ENCODE measurements around the gene GALNT6.

DNA sequence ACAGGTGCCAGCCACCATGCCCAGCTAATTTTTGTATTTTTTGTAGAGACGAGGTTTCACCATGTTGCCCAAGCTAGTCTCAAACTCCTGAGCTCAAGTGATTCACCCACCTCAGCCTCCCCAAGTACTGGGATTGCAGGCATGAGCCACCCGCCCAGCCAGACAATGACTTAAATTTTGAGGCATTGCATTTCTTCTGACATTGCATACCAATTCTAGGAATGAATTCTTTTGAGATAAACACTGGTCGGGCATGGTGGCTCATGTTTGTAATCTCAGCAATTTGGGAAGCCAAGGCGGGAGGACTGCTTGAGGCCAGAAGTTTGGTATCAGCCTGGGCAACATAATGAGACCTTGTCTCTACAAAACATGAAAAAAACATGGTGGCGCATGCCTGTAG is 42.2 kb downstream of the GALNT6 start:
- TF ChIP-seq, protein P1, sequence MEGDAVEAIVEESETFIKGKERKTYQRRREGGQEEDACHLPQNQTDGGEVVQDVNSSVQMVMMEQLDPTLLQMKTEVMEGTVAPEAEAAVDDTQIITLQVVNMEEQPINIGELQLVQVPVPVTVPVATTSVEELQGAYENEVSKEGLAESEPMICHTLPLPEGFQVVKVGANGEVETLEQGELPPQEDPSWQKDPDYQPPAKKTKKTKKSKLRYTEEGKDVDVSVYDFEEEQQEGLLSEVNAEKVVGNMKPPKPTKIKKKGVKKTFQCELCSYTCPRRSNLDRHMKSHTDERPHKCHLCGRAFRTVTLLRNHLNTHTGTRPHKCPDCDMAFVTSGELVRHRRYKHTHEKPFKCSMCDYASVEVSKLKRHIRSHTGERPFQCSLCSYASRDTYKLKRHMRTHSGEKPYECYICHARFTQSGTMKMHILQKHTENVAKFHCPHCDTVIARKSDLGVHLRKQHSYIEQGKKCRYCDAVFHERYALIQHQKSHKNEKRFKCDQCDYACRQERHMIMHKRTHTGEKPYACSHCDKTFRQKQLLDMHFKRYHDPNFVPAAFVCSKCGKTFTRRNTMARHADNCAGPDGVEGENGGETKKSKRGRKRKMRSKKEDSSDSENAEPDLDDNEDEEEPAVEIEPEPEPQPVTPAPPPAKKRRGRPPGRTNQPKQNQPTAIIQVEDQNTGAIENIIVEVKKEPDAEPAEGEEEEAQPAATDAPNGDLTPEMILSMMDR (IDR thresholded peaks at IDR 0.05), result no peak
- TF ChIP-seq ZFX (IDR thresholded peaks at IDR 0.05; ENCODE audit: borderline replicate concordance), result no peak
